SU-DHL-6 (cell line): ENCODE measurements around the gene CLSTN2.

ENCODE experiments used
- EZH2phosphoT487 ChIP-seq: fragments of 200-600 bp; sonication (generic), shearing (Covaris generic); conservative IDR thresholded peaks from 2 replicates; pipeline ENCODE4 v1.6.1; 2018; ENCODE audit warnings: mild to moderate bottlenecking, antibody characterized with exemption, low read length, moderate library complexity, mixed read lengths
- TF ChIP-seq, protein P1 (sequence below): fragments of 200-600 bp; sonication (generic); IDR thresholded peaks from one replicate; pipeline ENCODE4 v1.5.1; 2017; ENCODE audit warnings: antibody characterized with exemption, mild to moderate bottlenecking, low read length, moderate library complexity; ENCODE audit not compliant: insufficient read depth, poor library complexity, severe bottlenecking

DNA sequence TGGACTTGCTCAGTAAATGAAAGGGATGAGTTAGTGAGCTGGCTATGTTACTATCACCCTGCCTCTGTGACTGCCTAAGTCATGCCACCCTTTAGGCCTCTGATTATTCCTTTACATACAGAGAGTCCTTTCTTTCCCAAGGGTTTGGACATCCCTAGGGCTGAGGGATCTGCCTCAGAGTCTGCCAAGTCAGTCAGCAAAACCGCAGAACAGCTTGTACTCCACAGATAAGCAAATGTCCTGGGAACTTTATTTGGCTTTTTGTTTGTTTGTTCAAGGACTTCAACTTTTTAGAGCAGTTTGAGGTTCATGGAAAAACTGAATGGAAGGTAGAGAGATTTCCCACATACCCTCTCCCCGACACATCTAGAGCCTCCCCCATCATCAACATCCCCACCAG, 660.3 kb downstream of the CLSTN2 start:
- TF ChIP-seq, protein P1, sequence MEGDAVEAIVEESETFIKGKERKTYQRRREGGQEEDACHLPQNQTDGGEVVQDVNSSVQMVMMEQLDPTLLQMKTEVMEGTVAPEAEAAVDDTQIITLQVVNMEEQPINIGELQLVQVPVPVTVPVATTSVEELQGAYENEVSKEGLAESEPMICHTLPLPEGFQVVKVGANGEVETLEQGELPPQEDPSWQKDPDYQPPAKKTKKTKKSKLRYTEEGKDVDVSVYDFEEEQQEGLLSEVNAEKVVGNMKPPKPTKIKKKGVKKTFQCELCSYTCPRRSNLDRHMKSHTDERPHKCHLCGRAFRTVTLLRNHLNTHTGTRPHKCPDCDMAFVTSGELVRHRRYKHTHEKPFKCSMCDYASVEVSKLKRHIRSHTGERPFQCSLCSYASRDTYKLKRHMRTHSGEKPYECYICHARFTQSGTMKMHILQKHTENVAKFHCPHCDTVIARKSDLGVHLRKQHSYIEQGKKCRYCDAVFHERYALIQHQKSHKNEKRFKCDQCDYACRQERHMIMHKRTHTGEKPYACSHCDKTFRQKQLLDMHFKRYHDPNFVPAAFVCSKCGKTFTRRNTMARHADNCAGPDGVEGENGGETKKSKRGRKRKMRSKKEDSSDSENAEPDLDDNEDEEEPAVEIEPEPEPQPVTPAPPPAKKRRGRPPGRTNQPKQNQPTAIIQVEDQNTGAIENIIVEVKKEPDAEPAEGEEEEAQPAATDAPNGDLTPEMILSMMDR: no peak
- no peak for TF ChIP-seq EZH2phosphoT487
